GM21723 (cell line): ENCODE data around the gene POMGNT2.
"Not testable (repeated sequence)": the region's sequence is repeated elsewhere in the genome, so short reads cannot be mapped to it uniquely, and the experiment has no call there.

ENCODE experiments used
- ATAC-seq: cut with Tn5 transposase; IDR thresholded peaks from one replicate; pipeline ENCODE4 v1.9.1; 2021; ENCODE audit warnings: mild to moderate bottlenecking, moderate library complexity; ENCODE audit not compliant: unreplicated experiment

Gene POMGNT2

GRCh38 chr3:43048470-43048869, 57.4 kb downstream of the POMGNT2 start:
- ATAC-seq = no peak

GRCh38 chr3:43046583-43046982, 59.3 kb downstream of the POMGNT2 start:
- no peak for ATAC-seq

GRCh38 chr3:43045079-43045478, 60.8 kb downstream of the POMGNT2 start:
- not testable (repeated sequence) for ATAC-seq

- no peak for ATAC-seq
Observed at GRCh38 chr3:43043793-43044192, 62.1 kb downstream of the POMGNT2 start.

- ATAC-seq = no peak
Observed at GRCh38 chr3:43043071-43043766, 62.7 kb downstream of the POMGNT2 start.

GRCh38 chr3:43041517-43041916, 64.4 kb downstream of the POMGNT2 start:
- no peak for ATAC-seq

GRCh38 chr3:43038010-43038409, 67.9 kb downstream of the POMGNT2 start:
- ATAC-seq = no peak

- no peak for ATAC-seq
Observed at GRCh38 chr3:43036621-43037423, 69.1 kb downstream of the POMGNT2 start.

- ATAC-seq = no peak
Observed at GRCh38 chr3:43035801-43036365, 70.0 kb downstream of the POMGNT2 start.

GRCh38 chr3:43034911-43035310, 71.0 kb downstream of the POMGNT2 start:
- ATAC-seq = no peak

GRCh38 chr3:43034200-43034599, 71.7 kb downstream of the POMGNT2 start:
- no peak for ATAC-seq

GRCh38 chr3:43032646-43033628, 72.9 kb downstream of the POMGNT2 start:
- no peak for ATAC-seq

- ATAC-seq = no peak
Observed at GRCh38 chr3:43031889-43032545, 73.9 kb downstream of the POMGNT2 start.

GRCh38 chr3:43031485-43031884, 74.4 kb downstream of the POMGNT2 start:
- no peak for ATAC-seq

GRCh38 chr3:43030162-43030935, 75.5 kb downstream of the POMGNT2 start:
- no peak for ATAC-seq
